ENCODE data around the gene DLG5. TPM values are rescaled to one million over a fixed set of nuclear protein-coding genes. Genes with fewer than 3 reads are reported as not detected.

Gene DLG5
- total and polyA plus RNA-seq, 9 of the 15 experiments (the other 6 are each of a cell fraction or from before 2014, with no cell fraction given) = 1.4 to 26.8 (median 11.2) TPM

- TF ChIP-seq E4F1 (CRISPR knock-in tag; IDR thresholded peaks at IDR 0.05; ENCODE audit: borderline replicate concordance) (no peak), ZBTB2 (IDR thresholded peaks at IDR 0.05) (peak; percentile 39; the same call in 1 of the 2 replicates), GABPB2 (CRISPR knock-in tag; conservative IDR thresholded peaks at IDR 0.05) (no peak), EHMT2 (IDR thresholded peaks at IDR 0.05) (peak; percentile 23; the same call in 1 of the 2 replicates), MYC (IDR thresholded peaks at IDR 0.05; ENCODE audit: low read depth, low read length) (peak; percentile 98), MYC (CRISPR knock-in tag; IDR thresholded peaks at IDR 0.05; ENCODE audit: borderline replicate concordance, low read depth) (peak; percentile 75), NFRKB (IDR thresholded peaks at IDR 0.05; ENCODE audit: low read depth) (peak; percentile 98), PRMT5 (CRISPR knock-in tag; IDR thresholded peaks at IDR 0.05) (no peak), EGR1 (conservative IDR thresholded peaks at IDR 0.05) (peak; percentile 56), MAX (CRISPR knock-in tag; IDR thresholded peaks at IDR 0.05) (peak; percentile 89), KDM2B (CRISPR knock-in tag; IDR thresholded peaks at IDR 0.05) (no peak), POLR2B (IDR thresholded peaks at IDR 0.05; ENCODE audit: low read depth, partially characterized antibody) (no peak), CBX8 (IDR thresholded peaks at IDR 0.05; ENCODE audit: borderline replicate concordance, extremely low read depth, low read depth, low read length, poor library complexity, severe bottlenecking) (no peak), ZNF324 (CRISPR knock-in tag; IDR thresholded peaks at IDR 0.05) (no peak), CBFB (CRISPR knock-in tag; IDR thresholded peaks at IDR 0.05) (peak; percentile 60; the same call in 1 of the 2 replicates), ZNF76 (CRISPR knock-in tag; IDR thresholded peaks at IDR 0.05; ENCODE audit: borderline replicate concordance) (no peak; the same call in 1 of the 2 replicates), NR1H2 (CRISPR knock-in tag; IDR thresholded peaks at IDR 0.05) (no peak), RBFOX2 (IDR thresholded peaks at IDR 0.05; ENCODE audit: low read depth, low read length) (peak; percentile 55; the same call in 1 of the 2 replicates), DLX4 (CRISPR knock-in tag; IDR thresholded peaks at IDR 0.05) (no peak), CCAR2 (IDR thresholded peaks at IDR 0.05; ENCODE audit: low read depth, low read length) (no peak), FOSL1 (tag; conservative IDR thresholded peaks at IDR 0.05) (peak; percentile 57), NCOA6 (IDR thresholded peaks at IDR 0.05) (no peak), SMARCA4 (IDR thresholded peaks at IDR 0.05) (peak; percentile 85), MTF1 (CRISPR knock-in tag; IDR thresholded peaks at IDR 0.05; ENCODE audit: borderline replicate concordance) (no peak)
Measured at GRCh38 chr10:77970869-77971803, 44.6 kb upstream of the DLG5 start (continued).
